Stromal cell of bone marrow (primary cell): ENCODE data around the gene AHRR.
"Not testable (repeated sequence)": the region's sequence is repeated elsewhere in the genome, so short reads cannot be mapped to it uniquely, and the experiment has no call there.

Source experiments
- DNase-seq: peaks from one replicate; pipeline ENCODE4 v3.0.0-alpha.2; 2012; ENCODE audit warnings: low read depth

AHRR gene

DNA sequence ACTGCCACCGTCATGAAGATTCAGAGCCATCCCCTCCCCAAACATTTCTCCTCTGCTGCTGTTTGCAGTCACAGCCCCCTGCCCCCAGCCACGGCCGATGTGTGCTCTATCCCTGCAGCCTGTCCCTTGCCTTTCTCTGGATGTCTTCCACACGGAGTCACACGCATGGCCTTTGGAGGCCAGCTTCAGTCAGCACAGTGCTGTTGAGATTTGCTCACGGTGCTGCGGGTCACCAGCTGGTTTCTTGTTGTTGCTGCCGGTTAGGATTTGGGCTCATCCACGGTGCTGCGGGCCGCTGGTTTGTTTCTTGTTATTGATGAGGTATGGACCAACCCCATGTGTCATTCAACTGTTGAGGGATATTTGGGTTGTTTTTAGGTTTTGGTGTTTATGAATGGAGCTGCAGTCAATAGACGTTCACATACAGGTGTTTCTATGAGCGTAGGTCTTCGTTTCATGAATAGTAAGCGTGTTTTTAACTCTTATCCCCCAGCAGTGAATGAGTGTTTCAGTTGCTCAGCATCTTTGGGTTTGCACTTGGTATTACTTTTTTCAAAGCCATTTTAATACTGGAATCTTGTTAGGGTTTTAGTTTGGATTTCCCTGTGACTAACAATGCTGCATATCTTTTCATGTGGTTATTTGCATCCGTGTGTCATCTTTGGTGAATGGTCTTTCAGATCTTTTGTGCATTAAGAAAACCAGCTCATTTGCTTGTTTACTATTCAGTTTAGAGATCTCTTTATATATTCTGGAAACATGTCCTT lies 57.6 kb downstream of the AHRR start:
- no peak for DNase-seq

- DNase-seq, result peak; percentile 78
Observed at GRCh38 chr5:380701-381309, 59.3 kb downstream of the AHRR start.

DNA sequence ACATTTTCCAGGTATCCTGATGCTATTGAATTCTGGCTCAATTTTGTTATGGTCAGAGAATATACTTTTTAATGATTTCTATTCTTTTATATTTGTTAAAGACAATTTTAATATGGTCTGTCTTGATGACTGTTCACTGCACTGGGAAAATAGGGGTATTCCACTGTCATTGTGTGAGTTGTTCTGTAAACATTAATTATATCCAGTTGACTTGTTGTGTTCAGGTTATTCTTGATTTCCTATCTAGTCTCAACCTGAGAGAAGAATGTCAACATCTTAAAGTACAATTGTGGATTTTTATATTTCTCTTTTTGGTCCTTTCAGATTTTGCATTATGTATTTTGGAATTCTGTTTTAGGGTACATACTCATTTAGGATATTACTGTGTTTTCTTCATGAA lies 61.6 kb downstream of the AHRR start:
- no peak for DNase-seq

DNA sequence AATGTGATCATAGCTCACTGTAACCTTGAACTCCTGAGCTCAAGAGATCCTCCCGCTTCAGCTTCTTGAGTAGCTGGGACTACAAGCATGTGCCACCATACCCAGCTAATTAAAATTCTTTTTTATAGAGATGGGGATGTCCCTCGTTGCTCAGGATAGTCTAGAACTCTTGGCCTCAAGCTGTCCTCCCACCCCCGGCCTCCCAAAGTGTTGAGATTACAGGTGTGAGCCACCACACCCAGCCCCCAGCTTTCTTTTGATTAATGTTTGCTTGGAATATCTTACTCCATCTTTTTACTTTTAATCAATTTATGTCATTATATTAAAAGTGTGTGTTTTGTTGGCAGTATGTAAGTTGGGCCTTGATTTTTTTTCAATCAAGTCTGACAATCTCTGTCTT lies 62.1 kb downstream of the AHRR start:
- DNase-seq, result no peak

GRCh38 chr5:384576-384975 lies 63.1 kb downstream of the AHRR start:
- not testable (repeated sequence) for DNase-seq

- no peak for DNase-seq
Observed at GRCh38 chr5:385321-385720, 63.8 kb downstream of the AHRR start.

- no peak for DNase-seq
Observed at GRCh38 chr5:386432-387341, 65.2 kb downstream of the AHRR start.

DNA sequence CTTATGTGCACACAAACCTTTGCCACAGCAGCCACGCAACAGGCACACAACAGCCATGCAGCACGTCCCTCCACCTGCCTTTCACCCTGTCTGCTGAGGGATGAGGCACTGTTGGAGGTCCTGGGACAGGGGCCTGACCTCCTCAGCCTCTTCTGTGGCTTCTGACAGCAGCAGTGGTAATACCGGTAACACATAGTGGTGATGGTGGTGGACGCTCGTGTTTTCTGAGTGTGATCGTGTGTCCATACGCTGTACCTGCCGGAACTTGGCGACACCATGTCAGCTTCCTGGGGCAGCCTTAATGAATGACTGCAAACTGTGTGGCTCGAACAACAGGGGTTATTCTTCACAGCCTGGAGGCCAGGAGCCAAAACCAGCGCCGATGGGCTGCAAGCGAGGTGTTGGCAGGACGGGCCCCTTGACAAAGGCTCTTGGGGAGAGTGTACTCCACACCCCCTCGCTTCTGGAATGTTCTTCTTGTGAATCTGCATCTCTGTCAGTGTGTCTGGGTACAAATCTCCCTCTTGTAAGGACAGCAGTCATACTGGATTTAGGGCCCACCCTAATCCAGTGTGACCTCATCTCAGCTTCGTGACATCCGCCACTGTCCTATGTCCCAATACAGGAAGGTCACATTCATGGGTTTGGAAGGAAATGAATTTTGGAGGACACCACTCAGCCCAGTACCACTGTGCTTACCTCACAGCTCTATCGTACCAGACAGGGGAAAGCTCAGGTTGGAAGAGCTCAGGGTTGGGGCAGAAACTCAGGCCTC lies 66.2 kb downstream of the AHRR start:
- no peak for DNase-seq

- DNase-seq, result no peak
Observed at GRCh38 chr5:388266-389196, 67.0 kb downstream of the AHRR start.

DNA sequence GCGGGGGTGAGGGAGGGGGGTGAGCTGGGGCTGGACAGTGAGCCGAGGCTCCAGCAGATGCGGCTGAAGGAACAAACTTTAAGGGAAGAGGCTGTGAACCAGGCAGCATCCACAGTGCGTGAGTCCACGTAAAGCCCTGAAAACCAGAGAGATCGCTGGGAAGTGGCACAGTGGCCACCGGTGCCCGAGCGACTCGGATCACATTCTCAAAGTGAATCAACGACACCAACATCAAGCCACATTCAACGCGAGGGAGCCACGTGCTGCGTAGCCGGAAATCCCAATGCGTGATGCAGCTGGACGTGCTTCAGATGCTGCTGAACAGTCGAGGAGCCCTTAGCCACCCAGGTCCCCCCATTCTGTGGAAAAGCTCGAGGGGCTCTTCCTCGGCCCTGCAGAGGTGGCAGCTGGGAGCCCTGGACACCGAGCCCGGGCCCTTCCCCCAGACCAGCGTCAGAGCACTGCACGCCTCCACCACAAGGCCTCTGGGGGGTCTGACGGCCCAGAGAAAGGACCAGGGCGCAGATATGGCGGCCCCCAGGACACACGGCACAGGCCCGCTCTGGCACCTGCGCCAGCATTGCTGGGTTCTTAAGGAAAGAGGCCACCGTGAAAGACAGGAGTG lies 67.8 kb downstream of the AHRR start:
- DNase-seq, result no peak

DNA sequence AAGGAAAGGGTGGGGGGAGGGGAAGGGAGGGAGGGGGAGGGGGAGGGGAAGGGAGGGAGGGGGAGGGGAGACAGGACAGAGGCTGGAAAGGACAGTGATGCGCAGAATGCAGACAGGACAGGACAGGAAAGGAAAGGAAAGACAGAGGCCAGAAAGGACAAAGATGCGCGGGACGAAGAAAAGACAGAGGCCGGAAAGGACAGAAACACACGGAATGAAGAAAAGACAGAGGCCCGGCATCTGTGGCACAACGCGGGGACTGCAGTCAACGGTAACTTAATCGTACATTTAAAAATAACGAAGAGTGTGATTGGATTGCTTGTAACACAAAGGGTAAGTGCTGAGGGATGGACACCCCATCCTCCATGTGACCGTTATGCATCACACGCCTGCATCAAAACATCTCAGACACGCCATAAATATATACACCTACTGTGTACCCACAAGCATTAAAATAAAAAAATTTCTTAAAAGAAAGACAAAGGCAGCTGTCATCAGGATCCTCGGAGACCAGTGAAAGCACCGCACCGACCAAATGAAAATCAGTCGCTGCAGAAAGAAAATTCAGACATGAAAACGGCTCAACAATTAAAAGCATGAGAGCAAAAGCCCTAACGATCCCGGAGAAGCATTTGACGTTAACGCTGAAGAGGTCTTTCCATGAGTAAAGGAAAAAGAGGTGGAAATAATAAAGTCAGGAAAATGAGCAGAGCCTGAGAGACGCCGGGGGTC lies 68.5 kb downstream of the AHRR start:
- no peak for DNase-seq

GRCh38 chr5:390623-391491 lies 69.3 kb downstream of the AHRR start:
- no peak for DNase-seq

GRCh38 chr5:392431-392988 lies 71.0 kb downstream of the AHRR start:
- DNase-seq, result no peak

DNA sequence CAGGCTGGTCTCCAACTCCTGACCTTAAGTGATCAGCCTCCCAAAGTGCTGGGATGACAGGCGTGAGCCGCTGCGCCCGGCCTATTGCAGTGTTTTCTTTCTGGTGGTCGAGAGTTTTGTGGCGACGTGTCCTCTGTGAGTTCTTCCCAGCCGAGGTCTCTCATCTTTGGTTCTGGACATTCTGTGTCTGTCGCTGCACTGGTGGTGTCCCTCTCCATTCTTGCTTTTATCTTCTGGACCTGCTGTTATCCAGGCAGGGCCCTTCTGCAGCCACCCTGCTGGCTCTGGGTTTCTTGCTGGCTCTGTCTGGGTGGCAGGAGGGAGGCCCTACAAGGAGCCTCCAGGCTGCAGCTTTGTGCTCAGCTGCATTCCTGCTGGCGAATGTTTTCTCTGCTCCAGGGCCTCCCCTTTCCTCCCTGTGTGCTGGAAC lies 72.3 kb downstream of the AHRR start:
- no peak for DNase-seq

- DNase-seq, result no peak
Observed at GRCh38 chr5:394671-395155, 73.2 kb downstream of the AHRR start.

DNA sequence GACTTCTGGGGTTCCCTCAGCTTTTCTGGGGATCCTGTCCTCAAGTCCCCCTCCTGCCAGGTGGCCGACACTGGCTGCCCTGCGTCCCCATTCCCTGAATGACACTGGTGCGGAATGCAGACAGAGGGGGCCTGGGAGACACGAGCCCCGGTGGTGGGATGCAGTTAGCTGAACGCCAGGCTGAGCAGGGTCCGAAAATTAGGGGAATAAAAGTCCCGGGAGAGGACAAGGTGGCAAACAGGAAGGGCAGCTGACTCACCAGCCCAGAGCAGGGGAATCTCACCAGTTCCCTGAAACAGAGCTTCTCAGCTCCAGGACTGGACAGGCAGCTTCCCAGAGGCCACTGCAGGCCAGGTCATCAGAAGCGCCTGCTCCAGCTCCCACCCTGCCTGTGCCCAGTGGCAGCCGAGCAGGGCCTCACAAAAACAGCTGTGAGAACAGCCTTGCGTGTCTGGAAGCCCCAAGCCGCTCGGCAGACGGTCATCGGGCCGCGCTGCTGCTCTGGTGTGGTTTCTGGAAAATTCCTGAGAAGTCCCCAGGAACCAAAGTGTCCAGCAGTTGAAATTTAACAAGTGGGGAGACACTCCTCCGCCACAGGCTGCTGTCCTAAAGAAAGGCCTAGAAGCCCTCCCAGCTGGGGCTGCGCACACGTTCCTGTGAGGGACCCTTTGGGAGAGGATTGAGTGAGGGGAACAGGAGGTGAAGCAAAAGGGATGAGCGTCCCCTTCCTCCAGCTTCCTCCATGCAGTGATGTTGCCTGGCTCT lies 73.8 kb downstream of the AHRR start:
- DNase-seq, result peak; percentile 84

DNA sequence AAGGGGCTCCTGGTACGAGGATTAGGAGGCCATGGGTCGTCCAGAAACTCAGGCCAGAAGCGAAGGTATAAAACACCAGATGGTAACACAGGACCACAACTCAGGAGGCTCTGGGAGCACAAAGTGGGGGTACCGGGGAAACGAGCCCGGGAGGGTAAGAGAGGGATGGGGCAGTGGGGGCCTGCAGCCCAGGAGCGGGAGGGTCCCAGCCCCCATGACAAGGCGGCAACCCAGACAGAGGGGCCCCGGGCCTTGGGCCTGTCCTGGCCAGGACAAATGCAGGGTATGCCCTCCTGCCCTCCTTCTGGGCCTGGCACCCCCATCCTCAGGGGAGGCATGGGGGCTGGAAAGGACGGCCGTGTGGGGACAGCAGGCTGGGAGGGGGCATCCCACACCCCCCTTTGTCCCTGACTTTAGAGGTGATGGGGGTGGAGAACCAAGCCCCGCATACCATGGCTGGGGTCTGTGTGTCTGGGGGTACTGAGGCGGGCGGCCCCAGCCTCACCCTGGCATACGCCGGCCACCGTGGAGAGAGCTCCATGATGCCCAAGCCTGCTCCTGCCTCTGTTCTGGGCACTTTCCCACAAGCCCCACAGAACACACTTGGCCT lies 74.5 kb downstream of the AHRR start:
- DNase-seq, result no peak
